Sigmoid colon (tissue), 4 donors: ENCODE measurements around the gene LHFPL6.

ENCODE experiments used
- CTCF ChIP-seq, 4 experiments: fragments of 450-650 bp in 3 of 4; fragments of 200-600 bp in 1 of 4; IDR thresholded peaks; one replicate each; pipeline ENCODE4 v1.5.1; 2016 to 2019; ENCODE audit warnings: antibody characterized with exemption in 4 of 4, mild to moderate bottlenecking in 3 of 4, moderate library complexity in 2 of 4
- POLR2A ChIP-seq, 2 donors: fragments of 450-650 bp; IDR thresholded peaks; one replicate each; pipeline ENCODE4 v1.6.1; 2016; ENCODE audit warnings: antibody characterized with exemption in 2 of 2, mild to moderate bottlenecking in 2 of 2, moderate library complexity in 2 of 2
- POLR2AphosphoS5 ChIP-seq, 4 donors: sonication (generic); formaldehyde crosslinking; IDR thresholded peaks; one replicate each; pipeline ENCODE4 v1.6.1; 2017; ENCODE audit warnings: antibody characterized with exemption in 4 of 4

GRCh38 chr13:39362652-39363381 lies 240.2 kb downstream of the LHFPL6 start:
- no peak for TF ChIP-seq POLR2A (IDR thresholded peaks at IDR 0.05)
- no peak for TF ChIP-seq CTCF (IDR thresholded peaks at IDR 0.05)
- TF ChIP-seq POLR2AphosphoS5 (IDR thresholded peaks at IDR 0.05): no peak
